ENCODE results near the gene CDH4.

DNA sequence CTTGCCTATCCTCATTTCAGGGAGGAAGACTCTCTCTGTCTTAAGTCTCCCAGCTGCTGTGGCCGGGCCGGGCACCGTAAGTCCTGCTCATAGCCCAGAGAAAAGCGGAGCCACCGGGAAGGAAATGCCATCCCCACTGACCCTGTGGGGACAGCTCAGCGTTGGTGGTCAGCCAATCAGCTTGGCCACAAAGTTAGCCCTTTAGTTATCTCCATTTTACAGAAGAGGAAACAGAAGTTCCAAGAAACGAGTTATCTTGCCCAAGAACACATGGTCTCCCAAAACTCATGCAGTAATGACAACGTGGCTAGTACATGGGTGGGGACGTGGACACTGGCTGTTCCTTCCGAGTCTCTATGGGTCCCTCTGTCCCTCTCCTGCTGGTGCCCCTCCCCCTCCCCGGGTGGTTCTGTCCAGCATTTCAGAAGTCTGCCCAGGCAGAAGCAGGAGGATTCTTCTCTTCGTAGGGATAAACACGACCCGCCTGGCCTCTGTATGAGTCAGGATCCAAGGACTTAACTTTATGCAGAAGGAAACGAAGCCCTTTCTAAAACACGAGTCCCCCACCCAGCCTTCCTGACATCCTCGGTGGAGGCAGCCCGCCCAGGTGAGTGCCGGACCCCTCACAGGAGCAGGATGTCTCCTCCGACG, 273.8 kb downstream of the CDH4 start:
- TF ChIP-seq CTCF (IDR thresholded peaks at IDR 0.05; ENCODE audit: insufficient read depth, low read length) = no peak
- no peak for TF ChIP-seq POLR2AphosphoS5 (IDR thresholded peaks at IDR 0.05; ENCODE audit: low read depth)
- peak; percentile 37 for TF ChIP-seq REST (IDR thresholded peaks at IDR 0.05; ENCODE audit: insufficient replicate concordance, low read depth)
- TF ChIP-seq SPI1 (IDR thresholded peaks at IDR 0.05; ENCODE audit: borderline replicate concordance, low read depth) = no peak
- no peak for TF ChIP-seq GABPA (IDR thresholded peaks at IDR 0.05; ENCODE audit: low read depth)
